ENCODE results near the gene ZNF444. TPM values are rescaled to one million over a fixed set of nuclear protein-coding genes. Genes with fewer than 3 reads are reported as not detected.

The ZNF444 gene
- total and polyA plus RNA-seq, 2 donors (not counting 3 experiments of a cell fraction or from before 2014, with no cell fraction given), result 37.2 to 41.7 TPM

- Histone ChIP-seq H4K20me1 (replicated peaks; ENCODE audit: control insufficient read depth, extremely low read depth, insufficient read depth, low read length) (no peaks in the 10 kb centered on the region), H3K27ac (ENCODE audit: insufficient read depth, low read depth, low read length) (no peak overlapping the region), H3K9ac (replicated peaks; ENCODE audit: extremely low read depth, insufficient read depth, low read length) (peak overlapping the region; percentile 53), H2AFZ (ENCODE audit: low read depth, low read length) (peak overlapping the region; percentile 23), H3K9me1 (replicated peaks; ENCODE audit: control insufficient read depth, extremely low read depth, insufficient read depth, low read length) (no peaks in the 10 kb centered on the region), H3K4me3 (replicated peaks in 1 of 3; ENCODE audit: insufficient read depth in 1 of 3, low read depth in 1 of 3, low read length in 3 of 3) (peak overlapping the region; percentile 45 to 73 (median 70)), H3K27me3 (ENCODE audit: control insufficient read depth in 2 of 2, insufficient read depth in 2 of 2, low read length in 2 of 2) (no peaks in the 10 kb centered on the region), H3K36me3 (ENCODE audit: control insufficient read depth in 2 of 2, extremely low read depth in 1 of 2, insufficient read depth in 2 of 2, low read length in 2 of 2) (peaks cover 0 to 4% of the 10 kb centered on the region in 2 experiments), H3K4me1 (ENCODE audit: control insufficient read depth, extremely low read depth, insufficient read depth, low read length) (peaks cover 10% of the 10 kb centered on the region), H3K4me2 (ENCODE audit: insufficient read depth, low read length) (peak overlapping the region; percentile 86), H3K9me3 (replicated peaks; ENCODE audit: control insufficient read depth, insufficient read depth, low read length) (no peaks in the 10 kb centered on the region), H3K79me2 (ENCODE audit: control insufficient read depth, insufficient read depth, low read length) (peaks cover 22% of the 10 kb centered on the region)
- FAIRE-seq (peak; percentile 73), DNase-seq (ENCODE audit: low read depth, low spot score) (no peak)
- TF ChIP-seq MYC (IDR thresholded peaks at IDR 0.05; ENCODE audit: low read depth, low read length) (no peak), POLR2A (IDR thresholded peaks at IDR 0.05; ENCODE audit: low read depth, low read length) (no peak), EZH2 (IDR thresholded peaks at IDR 0.05; ENCODE audit: borderline replicate concordance, low read depth, low read length, severe bottlenecking) (no peak), FOS (IDR thresholded peaks at IDR 0.05; ENCODE audit: borderline replicate concordance, insufficient read depth, low read length) (no peak)
- intact Hi-C loops (cut with micrococcal nuclease), result loop anchor here (1.0 to 2.0 kb wide), 3 partner anchors 12 to 31 kb away; no protein-coding TSS in a partner anchor
- ChIA-PET CTCF (interaction anchor here (0.8 to 3.1 kb wide), 8 partner anchors 9 to 168 kb away, joined by 3 to 18 read pairs (median 8); partner anchors contain the start of gene ZNF787), POLR2A (interaction anchor here (0.6 to 1.5 kb wide), 3 partner anchors 12 to 448 kb away, joined by 3 to 10 read pairs (median 3); no protein-coding TSS in a partner anchor)
- dilution Hi-C loops (cut with MboI; ENCODE audit: extremely low pct_ligation_motif_present, low sequenced_read_pairs), result no loop called here
- BruUV-seq (replicated peaks), result no TSS peak
Observed at GRCh38 chr19:56141417-56141993, 418 bp downstream of the ZNF444 start.

- intact Hi-C loops (cut with micrococcal nuclease) (no loop called here), dilution Hi-C loops (cut with MboI; ENCODE audit: extremely low pct_ligation_motif_present, low sequenced_read_pairs) (no loop called here)
- no peak for TF ChIP-seq FOS (IDR thresholded peaks at IDR 0.05; ENCODE audit: borderline replicate concordance, insufficient read depth, low read length)
- TF ChIP-seq POLR2A (IDR thresholded peaks at IDR 0.05; ENCODE audit: low read depth, low read length), result no peak
- no peak for TF ChIP-seq JUN (IDR thresholded peaks at IDR 0.05; ENCODE audit: borderline replicate concordance, insufficient read depth, insufficient read length, low read depth)
- TF ChIP-seq GATA2 (IDR thresholded peaks at IDR 0.05; ENCODE audit: insufficient read depth, insufficient read length, low read depth, low read length), result no peak
- TF ChIP-seq MYC (IDR thresholded peaks at IDR 0.05; ENCODE audit: low read depth, low read length), result no peak
- no peak for TF ChIP-seq MAX (IDR thresholded peaks at IDR 0.05; ENCODE audit: insufficient read depth, insufficient read length)
- TF ChIP-seq POLR2AphosphoS5 (IDR thresholded peaks at IDR 0.05; ENCODE audit: insufficient read depth, low read depth, low read length), result no peak
- no peak for TF ChIP-seq CTCF (IDR thresholded peaks at IDR 0.05; ENCODE audit: extremely low read depth in 1 of 2, insufficient read depth in 1 of 2, low read depth in 1 of 2, low read length in 2 of 2)
- TF ChIP-seq EZH2 (IDR thresholded peaks at IDR 0.05; ENCODE audit: borderline replicate concordance, low read depth, low read length, severe bottlenecking), result no peak
- no peak for DNase-seq (ENCODE audit: low read depth, low spot score)
- Histone ChIP-seq H3K9ac (replicated peaks; ENCODE audit: extremely low read depth, insufficient read depth, low read length) (peak overlapping the region; percentile 53), H3K79me2 (ENCODE audit: control insufficient read depth, insufficient read depth, low read length) (peaks cover 22% of the 10 kb centered on the region), H3K4me2 (ENCODE audit: insufficient read depth, low read length) (peak overlapping the region; percentile 86), H3K27me3 (ENCODE audit: control insufficient read depth in 2 of 2, insufficient read depth in 2 of 2, low read length in 2 of 2) (no peaks in the 10 kb centered on the region), H3K27ac (ENCODE audit: insufficient read depth, low read depth, low read length) (no peak overlapping the region), H3K4me3 (replicated peaks in 1 of 3; ENCODE audit: insufficient read depth in 1 of 3, low read depth in 1 of 3, low read length in 3 of 3) (peak overlapping the region; percentile 45 to 73 (median 70)), H3K36me3 (ENCODE audit: control insufficient read depth in 2 of 2, extremely low read depth in 1 of 2, insufficient read depth in 2 of 2, low read length in 2 of 2) (peaks cover 0 to 6% of the 10 kb centered on the region in 2 experiments), H3K9me1 (replicated peaks; ENCODE audit: control insufficient read depth, extremely low read depth, insufficient read depth, low read length) (no peaks in the 10 kb centered on the region), H4K20me1 (replicated peaks; ENCODE audit: control insufficient read depth, extremely low read depth, insufficient read depth, low read length) (no peaks in the 10 kb centered on the region), H2AFZ (ENCODE audit: low read depth, low read length) (no peak overlapping the region), H3K4me1 (ENCODE audit: control insufficient read depth, extremely low read depth, insufficient read depth, low read length) (peaks cover 10% of the 10 kb centered on the region), H3K9me3 (replicated peaks; ENCODE audit: control insufficient read depth, insufficient read depth, low read length) (no peaks in the 10 kb centered on the region)
- POLR2A ChIA-PET, result no interaction called here
- BruUV-seq (replicated peaks), result TSS peak; percentile 58
- no peak for FAIRE-seq
- CTCF ChIA-PET, result interaction anchor here (1.0 to 3.1 kb wide), 6 partner anchors 9 to 167 kb away, joined by 3 to 18 read pairs (median 6); no protein-coding TSS in a partner anchor
Observed at GRCh38 chr19:56142087-56142787, 1.1 kb downstream of the ZNF444 start.

Measured in endothelial cell of umbilical vein (primary cell).